MG63 (cell line): ENCODE data around the gene KDELR3. TPM values are rescaled to one million over a fixed set of nuclear protein-coding genes. Genes with fewer than 3 reads are reported as not detected.

Experiments used
- DNase-seq: peaks from one replicate; pipeline ENCODE4 v3.0.0-alpha.2; 2020
- H3K27me3 ChIP-seq: fragments of 250-450 bp; sonication (Bioruptor Pico); 2 replicates; pipeline ENCODE4 v1.5.1; 2020; ENCODE audit warnings: mild to moderate bottlenecking, moderate library complexity
- H3K36me3 ChIP-seq: fragments of 250-450 bp; sonication (Bioruptor Pico); 2 replicates; pipeline ENCODE4 v1.5.1; 2020; ENCODE audit warnings: mild to moderate bottlenecking, moderate library complexity
- H3K4me3 ChIP-seq: fragments of 250-450 bp; sonication (Bioruptor Pico); 2 replicates; pipeline ENCODE4 v1.5.1; 2020; ENCODE audit warnings: mild to moderate bottlenecking, moderate library complexity
- H3K9me3 ChIP-seq: fragments of 250-450 bp; sonication (Bioruptor Pico); 2 replicates; pipeline ENCODE4 v1.5.1; 2020; ENCODE audit warnings: mild to moderate bottlenecking, moderate library complexity
- total RNA-seq: library from RNA; depleted of rRNA; stranded (reverse); fragments of >200 nt; shearing (Covaris generic); gene quantifications from 2 replicates; pipeline ENCODE4 v1.2.3, GENCODE V29; 2014; ENCODE audit warnings: low replicate concordance; rRNA removed

The KDELR3 gene
- total RNA-seq, 1 experiment from 2014 or later, result 39.8 TPM

GRCh38 chr22:38518620-38519019 is 50.7 kb downstream of the KDELR3 start:
- Histone ChIP-seq H3K4me3 (no peak overlapping the region), H3K9me3 (no peaks in the 10 kb centered on the region), H3K36me3 (no peaks in the 10 kb centered on the region), H3K27me3 (peaks cover 14% of the 10 kb centered on the region)
- DNase-seq, result no peak

- Histone ChIP-seq H3K27me3 (peaks cover 14% of the 10 kb centered on the region), H3K9me3 (no peaks in the 10 kb centered on the region), H3K36me3 (no peaks in the 10 kb centered on the region), H3K4me3 (no peak overlapping the region)
- DNase-seq, result no peak
These were observed 51.8 kb downstream of the KDELR3 start for GRCh38 chr22:38519453-38520250.

DNA sequence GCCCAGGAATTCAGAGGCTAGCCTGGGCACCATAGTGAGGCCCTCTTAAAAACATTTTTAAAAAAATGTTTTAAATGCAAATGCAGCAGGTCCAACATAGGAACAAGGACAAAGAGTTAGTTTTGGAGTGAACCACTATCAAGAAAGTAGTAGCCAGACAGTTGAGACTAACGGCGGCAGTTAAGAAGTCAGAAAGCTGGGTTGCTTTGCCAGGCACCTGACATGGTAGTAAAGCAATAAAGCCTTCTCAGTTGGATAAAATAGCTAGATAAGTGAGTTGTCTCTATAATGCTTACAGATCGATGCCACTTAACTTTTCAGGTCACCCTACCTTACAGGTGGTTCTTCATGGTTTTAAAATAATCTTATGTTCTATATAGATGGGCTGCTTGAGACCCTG is 55.1 kb downstream of the KDELR3 start:
- H3K27me3 ChIP-seq, result peaks cover 18% of the 10 kb centered on the region
- no peak for DNase-seq
- H3K9me3 ChIP-seq, result no peaks in the 10 kb centered on the region
- no peaks in the 10 kb centered on the region for H3K36me3 ChIP-seq
- no peak overlapping the region for H3K4me3 ChIP-seq

GRCh38 chr22:38523479-38523878 is 55.6 kb downstream of the KDELR3 start:
- Histone ChIP-seq H3K4me3 (no peak overlapping the region), H3K9me3 (no peaks in the 10 kb centered on the region), H3K27me3 (peaks cover 18% of the 10 kb centered on the region), H3K36me3 (no peaks in the 10 kb centered on the region)
- no peak for DNase-seq

- no peak for DNase-seq
- H3K9me3 ChIP-seq, result no peaks in the 10 kb centered on the region
- no peaks in the 10 kb centered on the region for H3K36me3 ChIP-seq
- H3K4me3 ChIP-seq, result no peak overlapping the region
- peaks cover 18% of the 10 kb centered on the region for H3K27me3 ChIP-seq
These were observed 56.5 kb downstream of the KDELR3 start for GRCh38 chr22:38524429-38524828.

GRCh38 chr22:38531251-38531938 is 63.5 kb downstream of the KDELR3 start:
- Histone ChIP-seq H3K9me3 (no peaks in the 10 kb centered on the region), H3K36me3 (no peaks in the 10 kb centered on the region), H3K4me3 (no peak overlapping the region), H3K27me3 (no peaks in the 10 kb centered on the region)
- no peak for DNase-seq

Other genes starting within 250 kb of the KDELR3 start
- gene TMEM184B, start 195.1 kb upstream of the KDELR3 start, total RNA-seq, result 18.6 and 20.4 TPM in 2 replicates
- 54.5 and 75.0 TPM in 2 replicates for gene CSNK1E, start 150.7 kb upstream of the KDELR3 start, total RNA-seq
- not detected in 2 replicates for gene KCNJ4, start 12.9 kb upstream of the KDELR3 start, total RNA-seq
- gene DDX17, start 38.2 kb downstream of the KDELR3 start, total RNA-seq, result 246 and 311 TPM in 2 replicates
- gene DMC1, start 102.1 kb downstream of the KDELR3 start, total RNA-seq, result 0.26 TPM in 1 of 2 replicates, not detected in the other
- gene FAM227A, start 188.3 kb downstream of the KDELR3 start, total RNA-seq, result 0.33 TPM in 1 of 2 replicates, not detected in the other
- 29.5 and 33.8 TPM in 2 replicates for gene CBY1, start 188.5 kb downstream of the KDELR3 start, total RNA-seq
- gene TOMM22, start 213.9 kb downstream of the KDELR3 start, total RNA-seq, result 110 and 257 TPM in 2 replicates
- gene JOSD1, start 232.8 kb downstream of the KDELR3 start, total RNA-seq, result 47.5 and 113 TPM in 2 replicates
- gene GTPBP1, start 237.8 kb downstream of the KDELR3 start, total RNA-seq, result 19.4 and 22.0 TPM in 2 replicates